Vagina (tissue), 2 donors: ENCODE measurements around the gene C4orf51.

Source experiments
- CTCF ChIP-seq, 3 experiments: fragments of 450-650 bp in 2 of 3; fragments of 200-600 bp in 1 of 3; sonication (generic) in 1 of 3; IDR thresholded peaks; one replicate each; pipeline ENCODE4 v1.5.1; 2017 to 2019; ENCODE audit warnings: antibody characterized with exemption in 3 of 3, mild to moderate bottlenecking in 2 of 3, moderate library complexity in 2 of 3
- POLR2A ChIP-seq, 2 donors: fragments of 450-650 bp; IDR thresholded peaks; one replicate each; pipeline ENCODE4 v1.6.1; 2017; ENCODE audit warnings: antibody characterized with exemption in 2 of 2, mild to moderate bottlenecking in 2 of 2, moderate library complexity in 2 of 2

GRCh38 chr4:145730026-145730425, 50.1 kb downstream of the C4orf51 start:
- TF ChIP-seq CTCF (IDR thresholded peaks at IDR 0.05) (no peak), POLR2A (IDR thresholded peaks at IDR 0.05) (no peak)
